IPS-18c (cell line): Measurements from ENCODE around the gene THOP1.
"Not testable (repeated sequence)": the region's sequence is repeated elsewhere in the genome, so short reads cannot be mapped to it uniquely, and the experiment has no call there.

ENCODE experiments used
- H3K4me3 ChIP-seq: 2 replicates; pipeline ENCODE4 v1.7.0; 2013; ENCODE audit warnings: low read depth, mild to moderate bottlenecking, low read length, moderate library complexity; ENCODE audit not compliant: insufficient read depth
- H3K9me3 ChIP-seq: one replicate; pipeline ENCODE4 v1.6.1; 2013; ENCODE audit warnings: mild to moderate bottlenecking, low read length, moderate library complexity; ENCODE audit not compliant: control insufficient read depth, insufficient read depth

Gene THOP1

DNA sequence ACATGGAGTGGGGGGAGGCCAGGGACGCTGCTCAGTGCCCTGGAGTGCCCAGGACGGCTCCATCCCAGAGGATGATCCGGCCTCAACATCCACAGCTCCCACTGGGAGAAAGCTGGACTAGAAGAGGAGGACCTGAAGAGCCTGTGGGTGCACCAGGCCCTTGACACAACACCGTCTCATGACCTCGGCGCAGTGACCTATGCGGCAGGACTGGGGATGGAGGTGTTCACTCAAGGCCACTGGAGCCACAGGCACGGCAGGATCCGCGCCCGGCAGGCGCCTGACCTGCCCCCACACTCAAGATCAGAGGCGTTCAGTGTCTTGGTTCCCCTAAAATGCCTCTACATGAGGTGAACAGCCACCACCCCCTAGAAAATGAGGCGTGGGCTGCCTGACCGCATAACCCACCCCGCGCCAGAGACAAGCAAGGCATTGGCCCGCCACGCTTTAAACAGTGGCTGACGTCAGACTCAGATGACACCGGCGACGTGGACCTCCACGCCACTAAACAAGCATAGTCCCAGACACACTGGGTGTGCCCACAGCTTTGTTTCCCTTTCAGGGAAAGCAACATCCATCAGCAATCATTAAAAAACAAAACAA lies 10.2 kb upstream of the THOP1 start:
- Histone ChIP-seq H3K9me3 (no peaks in the 10 kb centered on the region), H3K4me3 (no peak overlapping the region)

DNA sequence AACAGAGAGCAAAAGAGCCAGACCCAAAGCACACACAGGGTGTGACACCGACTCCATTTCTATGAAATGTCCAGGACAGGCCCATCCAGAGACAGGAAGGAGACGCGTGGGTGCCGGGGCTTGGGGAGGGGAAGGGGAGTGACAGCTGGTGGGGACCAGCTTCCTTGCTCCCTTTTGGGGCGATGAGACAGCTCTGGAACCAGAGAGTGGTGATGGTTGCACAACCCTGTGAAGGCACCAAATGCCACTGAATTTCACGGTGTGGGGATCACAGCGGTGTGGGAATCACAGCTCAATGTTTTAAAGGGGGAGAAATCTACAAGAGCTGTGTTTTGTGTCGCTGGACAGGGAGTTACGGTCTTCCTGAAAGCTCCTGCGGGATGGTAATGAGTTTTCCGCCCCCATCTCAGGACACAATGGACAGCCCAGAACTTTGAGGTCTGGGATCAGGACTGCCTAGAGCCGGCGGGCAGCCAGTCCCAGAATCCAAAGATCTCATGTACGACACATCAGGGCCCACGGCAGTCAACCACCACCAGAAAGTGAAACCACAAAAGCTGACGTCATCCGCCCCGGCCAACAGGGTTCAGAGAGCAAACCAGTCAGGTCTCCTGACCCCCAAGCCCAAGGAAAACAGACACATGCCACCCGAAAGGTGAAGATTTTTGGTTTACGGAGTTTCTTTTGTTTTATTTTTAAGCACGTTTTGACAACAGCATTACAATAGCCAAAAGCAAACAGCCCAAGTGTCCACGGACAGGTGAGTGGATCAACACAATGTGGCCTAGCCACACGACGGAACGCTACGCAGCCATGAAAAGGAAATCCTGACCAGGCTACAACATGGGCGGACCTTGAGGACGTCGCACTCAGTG lies 9.5 kb upstream of the THOP1 start:
- Histone ChIP-seq H3K4me3 (no peak overlapping the region), H3K9me3 (no peaks in the 10 kb centered on the region)

DNA sequence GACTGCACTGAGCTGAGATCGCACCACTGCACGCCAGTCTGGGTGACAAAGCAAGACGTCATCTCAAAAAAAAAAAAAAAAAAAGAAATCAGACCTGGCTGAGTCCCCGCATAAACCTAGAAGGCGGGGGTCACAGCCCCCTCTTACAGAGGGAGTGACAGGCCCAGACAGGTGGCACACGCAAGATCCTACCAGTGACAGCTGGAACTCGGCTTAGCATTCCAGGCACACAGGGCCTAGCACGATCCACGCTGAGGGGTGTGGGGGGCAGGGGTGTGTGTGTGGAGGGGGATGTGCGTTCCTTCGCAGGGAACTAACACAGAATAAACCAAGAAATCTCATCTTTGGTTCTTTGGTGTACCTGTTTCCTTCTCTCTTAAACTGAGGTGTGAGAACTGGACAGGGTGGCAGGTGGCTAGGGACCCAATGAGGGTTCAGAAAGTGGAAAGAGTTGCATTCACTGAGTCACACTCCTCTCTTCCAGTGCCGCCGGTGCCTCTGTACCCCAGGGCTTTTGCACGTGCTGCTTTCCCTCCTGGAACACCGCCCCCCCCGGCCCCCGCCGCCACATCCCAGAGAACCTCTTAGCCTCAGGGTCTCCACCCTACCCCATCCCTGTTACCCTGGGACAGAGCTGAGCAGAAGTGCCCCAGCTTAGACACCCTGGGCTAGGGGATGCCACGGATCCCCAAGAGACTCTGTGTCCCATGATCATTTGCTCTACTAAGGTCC lies 7.2 kb upstream of the THOP1 start:
- Histone ChIP-seq H3K9me3 (peaks cover 2% of the 10 kb centered on the region), H3K4me3 (no peak overlapping the region)

GRCh38 chr19:2779121-2779740 lies 6.1 kb upstream of the THOP1 start:
- H3K4me3 ChIP-seq = no peak overlapping the region
- H3K9me3 ChIP-seq = peaks cover 2% of the 10 kb centered on the region

GRCh38 chr19:2780284-2780683 lies 5.0 kb upstream of the THOP1 start:
- Histone ChIP-seq H3K9me3 (peaks cover 2% of the 10 kb centered on the region), H3K4me3 (no peak overlapping the region)

DNA sequence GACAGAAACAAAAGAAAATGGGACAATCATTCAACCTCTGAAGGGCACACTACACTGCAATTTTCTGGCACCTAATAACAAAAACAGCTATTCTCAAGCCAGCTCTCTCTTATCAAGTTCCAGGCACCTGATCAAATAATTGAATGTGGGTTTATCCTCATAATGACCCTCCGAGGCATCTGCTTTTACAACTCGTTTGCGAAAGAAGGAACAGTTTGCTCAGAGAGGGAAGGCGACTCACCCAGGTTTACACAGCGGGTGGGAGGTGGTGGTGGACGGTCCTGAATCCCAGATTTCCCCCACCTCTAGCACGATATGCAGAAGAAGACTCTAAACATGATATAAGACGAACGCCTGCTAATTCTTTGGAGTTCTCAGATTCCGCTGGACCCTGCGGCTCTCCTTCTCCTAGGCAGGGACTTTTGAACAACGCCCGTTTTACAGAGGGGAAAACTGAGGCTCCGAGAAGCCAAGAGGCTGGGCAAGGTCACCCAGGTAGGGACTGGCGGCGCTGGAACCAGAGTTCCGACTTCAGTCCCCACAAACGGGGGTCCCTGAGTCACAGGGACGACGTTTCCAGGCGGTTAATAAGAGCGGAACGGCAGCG lies 2.9 kb upstream of the THOP1 start:
- Histone ChIP-seq H3K4me3 (peak overlapping the region; percentile 99), H3K9me3 (peaks cover 2% of the 10 kb centered on the region)

DNA sequence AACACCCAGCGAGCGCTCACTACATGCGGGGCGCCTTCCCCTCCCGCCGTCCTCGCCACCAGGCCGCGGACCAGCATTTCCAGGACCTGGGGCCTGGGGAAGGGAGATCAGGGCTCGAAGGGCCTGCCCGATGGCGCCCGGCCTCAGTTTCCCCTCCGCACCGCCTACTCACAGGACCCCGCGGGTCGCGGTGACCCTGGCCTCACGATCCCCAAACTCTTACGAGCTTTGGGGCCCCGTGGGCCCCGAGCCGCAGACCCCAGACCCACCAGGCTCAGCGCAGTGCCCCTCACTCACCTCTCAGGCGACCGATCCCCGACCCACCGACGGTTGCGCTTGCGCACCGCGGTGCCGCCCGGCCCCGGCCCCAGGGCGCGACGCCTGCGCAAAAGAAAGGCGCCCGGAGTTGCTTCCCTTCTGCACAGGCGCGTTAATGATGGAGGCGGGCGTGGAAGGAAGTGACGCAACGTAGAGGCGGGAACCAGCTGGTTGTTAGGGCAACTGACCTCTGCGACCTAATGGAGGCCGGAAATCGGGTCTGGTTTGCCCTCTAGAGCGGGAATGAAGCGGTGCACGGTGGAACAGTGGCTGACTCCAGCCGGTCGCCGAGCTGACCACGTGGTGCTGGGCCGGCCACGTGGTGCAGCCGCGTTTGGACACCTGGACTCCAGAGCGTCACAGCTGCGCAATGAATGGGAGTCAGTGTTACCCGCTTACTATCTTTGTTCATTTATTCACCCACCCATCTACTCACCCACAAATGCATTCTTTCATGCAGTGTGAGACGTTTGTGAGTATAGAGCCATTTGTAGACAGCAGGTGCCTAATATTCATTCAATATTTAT lies 2.1 kb upstream of the THOP1 start, which contains the start of gene SGTA:
SGTA (minus strand) TSS at position 338 of the 845 bp plus-strand sequence. CDS start 14,205 bp downstream, outside the sequence.
- Histone ChIP-seq H3K4me3 (peak within 1 kb of the TSS; percentile 99), H3K9me3 (peaks cover 2% of the 10 kb centered on the region)

- Histone ChIP-seq H3K4me3 (no peak overlapping the region), H3K9me3 (peaks cover 2% of the 10 kb centered on the region)
Measured at GRCh38 chr19:2783781-2784145, 1.5 kb upstream of the THOP1 start.

DNA sequence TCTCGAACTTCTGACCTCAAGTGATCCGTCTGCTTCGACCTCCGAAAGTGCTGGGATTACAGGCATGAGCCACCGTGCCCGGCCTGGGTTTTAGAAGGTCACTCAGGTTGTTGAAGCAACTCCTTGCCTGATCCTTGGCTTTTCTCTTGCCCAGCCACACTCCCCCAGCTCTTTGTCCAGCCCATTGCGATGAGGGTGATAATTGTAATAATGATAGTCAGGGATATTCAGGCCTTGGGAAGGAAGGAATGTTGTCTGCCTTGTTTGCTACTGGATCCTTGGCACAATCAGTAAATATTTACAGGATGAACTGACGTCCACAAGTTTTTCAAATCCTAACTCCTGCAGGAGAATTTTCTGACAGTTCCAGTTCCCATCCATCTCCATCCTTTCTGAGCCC lies 1.8 kb downstream of the THOP1 start:
- peaks cover 2% of the 10 kb centered on the region for H3K9me3 ChIP-seq
- no peak overlapping the region for H3K4me3 ChIP-seq

DNA sequence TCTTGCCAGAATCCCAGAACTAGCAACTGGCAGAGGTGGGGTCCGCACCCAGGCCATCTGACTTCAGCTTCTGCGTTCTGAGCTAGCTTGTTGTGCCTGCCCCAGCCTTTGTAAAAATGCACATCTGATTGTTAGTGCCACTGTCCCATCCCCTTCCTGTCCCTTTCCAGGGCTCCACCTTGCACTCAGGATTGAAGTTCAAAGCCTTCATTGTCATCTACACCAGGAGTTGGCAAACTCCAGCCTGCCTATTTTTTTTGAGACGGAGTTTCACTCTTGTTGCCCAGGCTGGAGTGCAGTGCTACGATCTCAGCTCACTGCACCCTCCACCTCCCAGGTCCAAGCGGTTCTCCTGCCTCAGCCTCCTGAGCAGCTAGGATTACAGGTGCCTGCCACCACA lies 2.9 kb downstream of the THOP1 start:
- Histone ChIP-seq H3K4me3 (no peak overlapping the region), H3K9me3 (no peaks in the 10 kb centered on the region)

DNA sequence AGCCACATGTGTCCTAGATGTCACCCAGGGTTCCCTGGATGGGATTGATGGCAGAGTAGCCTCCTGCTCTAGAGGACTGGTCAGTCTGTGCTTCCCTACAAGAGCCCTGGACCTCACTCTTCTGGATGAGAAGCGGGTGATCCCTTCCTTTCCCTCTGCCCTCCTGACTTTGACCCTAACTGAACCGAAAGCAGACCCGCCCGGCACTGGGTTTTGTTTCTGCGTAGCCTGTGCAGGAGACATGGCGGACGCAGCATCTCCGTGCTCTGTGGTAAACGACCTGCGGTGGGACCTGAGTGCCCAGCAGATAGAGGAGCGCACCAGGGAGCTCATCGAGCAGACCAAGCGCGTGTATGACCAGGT lies 4.9 kb downstream of the THOP1 start:
- H3K4me3 ChIP-seq = no peak overlapping the region
- H3K9me3 ChIP-seq = no peaks in the 10 kb centered on the region

DNA sequence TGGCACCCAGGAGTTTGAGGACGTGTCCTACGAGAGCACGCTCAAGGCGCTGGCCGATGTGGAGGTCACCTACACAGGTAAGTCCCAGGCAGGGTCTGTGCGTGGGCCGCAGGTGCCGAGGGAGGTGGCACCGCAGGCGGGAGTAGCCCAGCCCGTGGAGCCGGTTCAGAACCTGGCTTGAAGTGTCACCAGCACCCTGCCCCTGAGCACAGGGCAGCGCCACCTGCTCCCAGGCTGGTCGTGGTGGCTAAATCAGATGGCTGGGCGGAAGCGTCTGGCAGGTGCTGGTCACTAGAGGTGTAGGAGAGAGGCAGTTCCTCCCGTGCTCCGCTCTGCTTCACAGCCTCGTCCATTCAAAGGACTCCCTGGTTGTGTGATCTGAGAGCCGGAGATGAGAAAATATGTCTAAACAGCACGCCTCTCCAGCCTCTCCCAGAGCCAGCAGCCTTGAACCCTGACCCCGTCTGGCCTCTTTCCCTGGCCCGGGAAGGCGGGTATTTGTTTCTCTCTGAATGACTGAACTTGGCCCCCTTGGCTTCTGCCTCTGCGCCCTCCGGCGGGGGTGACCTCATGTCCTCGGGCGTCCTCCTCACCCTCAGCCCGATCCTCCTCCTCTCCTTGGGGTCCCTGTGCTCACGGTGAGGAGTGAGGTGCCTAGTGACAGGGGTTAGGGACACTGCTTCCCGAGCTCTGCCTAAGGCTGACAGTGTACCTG lies 5.4 kb downstream of the THOP1 start:
- H3K4me3 ChIP-seq = no peak overlapping the region
- H3K9me3 ChIP-seq = no peaks in the 10 kb centered on the region

DNA sequence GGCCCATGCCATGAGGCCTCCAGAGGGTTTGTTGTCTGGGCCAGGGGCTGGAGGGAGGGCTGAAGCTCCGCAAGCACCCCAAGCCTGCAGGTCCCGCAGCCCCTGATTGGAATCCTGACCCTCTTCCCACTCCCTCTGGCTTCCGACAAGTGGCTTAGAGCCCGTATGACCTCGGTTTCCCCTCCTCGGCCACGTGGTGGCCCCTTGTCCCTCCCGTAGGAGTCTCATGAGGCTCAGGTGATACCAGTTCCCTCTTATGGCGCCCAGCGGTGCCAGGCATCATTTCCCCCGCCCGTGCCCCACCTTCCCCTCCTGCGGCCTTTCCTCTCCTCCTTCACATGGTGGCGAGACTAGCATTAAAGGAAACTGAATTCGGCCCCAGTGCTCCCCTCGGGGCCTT lies 6.1 kb downstream of the THOP1 start:
- Histone ChIP-seq H3K9me3 (no peaks in the 10 kb centered on the region), H3K4me3 (no peak overlapping the region)

GRCh38 chr19:2791876-2792275 lies 6.6 kb downstream of the THOP1 start:
- Histone ChIP-seq H3K4me3 (no peak overlapping the region), H3K9me3 (no peaks in the 10 kb centered on the region)

DNA sequence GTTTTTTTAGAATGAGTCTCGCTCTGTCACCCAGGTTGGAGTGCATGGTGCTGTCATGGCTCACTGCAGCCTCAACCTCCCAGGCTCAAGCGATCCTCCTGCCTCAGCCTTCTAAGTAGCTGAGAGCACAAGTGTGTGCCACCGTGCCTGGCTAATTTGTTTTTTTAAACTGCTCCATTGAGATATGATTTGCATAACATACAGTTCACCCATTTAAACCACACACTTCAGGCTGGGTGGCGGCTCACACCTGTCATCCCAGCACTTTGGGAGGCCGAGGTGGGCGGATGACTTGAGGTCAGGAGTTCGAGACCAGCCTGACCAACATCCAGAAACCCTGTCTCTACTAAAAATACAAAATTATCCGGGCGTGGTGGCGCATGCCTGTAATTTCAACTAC lies 7.4 kb downstream of the THOP1 start:
- H3K9me3 ChIP-seq, H3K4me3 ChIP-seq: not testable (repeated sequence)

GRCh38 chr19:2793126-2793525 lies 7.8 kb downstream of the THOP1 start:
- no peak overlapping the region for H3K4me3 ChIP-seq
- no peaks in the 10 kb centered on the region for H3K9me3 ChIP-seq
